ENCODE results near the gene TRIM3. TPM values are rescaled to one million over a fixed set of nuclear protein-coding genes. Genes with fewer than 3 reads are reported as not detected.
"Not testable (repeated sequence)": the region's sequence is repeated elsewhere in the genome, so short reads cannot be mapped to it uniquely, and the experiment has no call there.

The TRIM3 gene
- total RNA-seq: 1 to 10 TPM; 7.9 to 9.9 TPM

GRCh38 chr11:6473451-6474412 is at the start of gene TRIM3:
TSS of gene TRIM3 (minus strand) at chr11:6473941. CDS start at chr11:6465695, 8,246 bp downstream.
- Mint-ChIP-seq H3K9me3 (no peaks in the 10 kb centered on the region), H3K36me3 (ENCODE audit: low read depth) (peaks cover 16% of the 10 kb centered on the region), H3K27me3 (peaks cover 4% of the 10 kb centered on the region), H3K4me1 (peaks cover 20% of the 10 kb centered on the region), H3K27ac (no peak within 1 kb of the TSS), H3K4me3 (peak within 1 kb of the TSS; percentile 76)
- DNase-seq: peak; percentile 67
- POLR2A ChIA-PET: interaction anchor here (0.9 to 2.1 kb wide), 4 partner anchors 8 to 152 kb away, joined by 3 to 11 read pairs (median 6); partner anchors contain the start of genes ARFIP2, SMPD1 and TIMM10B
- CTCF ChIA-PET: interaction anchor here (1.0 to 4.2 kb wide), 5 partner anchors 8 to 111 kb away, joined by 3 to 26 read pairs (median 3); partner anchors contain the start of genes ARFIP2 and TIMM10B

- Mint-ChIP-seq H3K9me3 (no peaks in the 10 kb centered on the region), H3K27me3 (no peaks in the 10 kb centered on the region), H3K4me1 (peaks cover 16% of the 10 kb centered on the region), H3K4me3 (no peak overlapping the region), H3K27ac (no peak overlapping the region), H3K36me3 (ENCODE audit: low read depth) (peaks cover 37% of the 10 kb centered on the region)
- no peak for DNase-seq
- ChIA-PET CTCF (interaction anchor here (1.4 to 2.6 kb wide), 3 partner anchors 8 to 172 kb away, joined by 3 to 10 read pairs (median 5); no protein-coding TSS in a partner anchor), POLR2A (no interaction called here)
Observed at GRCh38 chr11:6523253-6523652, 49.5 kb upstream of the TRIM3 start.

- DNase-seq, H3K9me3 Mint-ChIP-seq, H3K27me3 Mint-ChIP-seq, H3K27ac Mint-ChIP-seq, H3K4me3 Mint-ChIP-seq: not testable (repeated sequence)
- POLR2A ChIA-PET: interaction anchor here (0.6 kb wide), 1 partner anchor 96 kb away, joined by 3 read pairs; no protein-coding TSS in a partner anchor
- peaks cover 27% of the 10 kb centered on the region for H3K36me3 Mint-ChIP-seq (ENCODE audit: low read depth)
- peaks cover 12% of the 10 kb centered on the region for H3K4me1 Mint-ChIP-seq
- CTCF ChIA-PET: interaction anchor here (0.6 to 2.6 kb wide), 3 partner anchors 9 to 1072 kb away, joined by 3 to 10 read pairs (median 3); no protein-coding TSS in a partner anchor
Observed at GRCh38 chr11:6521946-6522345, 48.2 kb upstream of the TRIM3 start.

GRCh38 chr11:6520265-6520664 is 46.5 kb upstream of the TRIM3 start:
- H3K9me3 Mint-ChIP-seq: no peaks in the 10 kb centered on the region
- no peak overlapping the region for H3K27ac Mint-ChIP-seq
- ChIA-PET CTCF (interaction anchor here (0.7 to 1.3 kb wide), 5 partner anchors 14 to 163 kb away, joined by 3 to 4 read pairs (median 3); partner anchors contain the start of gene MRPL17), POLR2A (no interaction called here)
- H3K4me1 Mint-ChIP-seq: peaks cover 2% of the 10 kb centered on the region
- no peak for DNase-seq
- H3K4me3 Mint-ChIP-seq: no peak overlapping the region
- no peaks in the 10 kb centered on the region for H3K27me3 Mint-ChIP-seq
- H3K36me3 Mint-ChIP-seq (ENCODE audit: low read depth): peaks cover 29% of the 10 kb centered on the region

- Mint-ChIP-seq H3K36me3 (ENCODE audit: low read depth) (peaks cover 31% of the 10 kb centered on the region), H3K4me1 (no peaks in the 10 kb centered on the region), H3K9me3 (no peaks in the 10 kb centered on the region), H3K27ac (no peak overlapping the region), H3K4me3 (no peak overlapping the region), H3K27me3 (no peaks in the 10 kb centered on the region)
- POLR2A ChIA-PET: no interaction called here
- CTCF ChIA-PET: no interaction called here
- no peak for DNase-seq
Observed at GRCh38 chr11:6516865-6517264, 43.1 kb upstream of the TRIM3 start.

- Mint-ChIP-seq H3K4me3 (no peak overlapping the region), H3K27me3 (no peaks in the 10 kb centered on the region), H3K27ac (no peak overlapping the region), H3K9me3 (no peaks in the 10 kb centered on the region), H3K4me1 (peaks cover 4% of the 10 kb centered on the region), H3K36me3 (ENCODE audit: low read depth) (peaks cover 16% of the 10 kb centered on the region)
- CTCF ChIA-PET: interaction anchor here (0.6 to 6.2 kb wide), 19 partner anchors 9 to 178 kb away, joined by 3 to 122 read pairs (median 4); partner anchors contain the start of genes ARFIP2, DNHD1, MRPL17 and TIMM10B
- POLR2A ChIA-PET: interaction anchor here (0.8 to 1.0 kb wide), 2 partner anchors 122 to 127 kb away, joined by 3 to 6 read pairs; no protein-coding TSS in a partner anchor
- DNase-seq: no peak
Observed at GRCh38 chr11:6505577-6506240, 32.0 kb upstream of the TRIM3 start.

- DNase-seq: no peak
- no peak overlapping the region for H3K4me3 Mint-ChIP-seq
- H3K27ac Mint-ChIP-seq: no peak overlapping the region
- no peaks in the 10 kb centered on the region for H3K9me3 Mint-ChIP-seq
- peaks cover 14% of the 10 kb centered on the region for H3K36me3 Mint-ChIP-seq (ENCODE audit: low read depth)
- POLR2A ChIA-PET: interaction anchor here (0.9 kb wide), 1 partner anchor 125 kb away, joined by 3 read pairs; no protein-coding TSS in a partner anchor
- peaks cover 4% of the 10 kb centered on the region for H3K4me1 Mint-ChIP-seq
- CTCF ChIA-PET: interaction anchor here (1.1 to 6.2 kb wide), 12 partner anchors 7 to 180 kb away, joined by 3 to 122 read pairs (median 6); partner anchors contain the start of genes ARFIP2, DNHD1, MRPL17 and TIMM10B
- no peaks in the 10 kb centered on the region for H3K27me3 Mint-ChIP-seq
Observed at GRCh38 chr11:6504166-6504565, 30.4 kb upstream of the TRIM3 start.

- ChIA-PET POLR2A (interaction anchor here (0.7 to 1.1 kb wide), 2 partner anchors 14 to 21 kb away, joined by 3 read pairs; partner anchors contain the start of gene TIMM10B), CTCF (no interaction called here)
- Mint-ChIP-seq H3K27me3 (no peaks in the 10 kb centered on the region), H3K36me3 (ENCODE audit: low read depth) (peaks cover 14% of the 10 kb centered on the region), H3K27ac (no peak overlapping the region), H3K4me1 (peaks cover 4% of the 10 kb centered on the region), H3K9me3 (no peaks in the 10 kb centered on the region), H3K4me3 (no peak overlapping the region)
- no peak for DNase-seq
Observed at GRCh38 chr11:6502382-6502781, 28.6 kb upstream of the TRIM3 start.

GRCh38 chr11:6498544-6498943 is 24.8 kb upstream of the TRIM3 start:
- DNase-seq: no peak
- H3K36me3 Mint-ChIP-seq (ENCODE audit: low read depth): peaks cover 17% of the 10 kb centered on the region
- H3K4me3 Mint-ChIP-seq: no peak overlapping the region
- ChIA-PET CTCF (interaction anchor here (0.9 to 5.1 kb wide), 4 partner anchors 8 to 120 kb away, joined by 3 to 34 read pairs (median 4); no protein-coding TSS in a partner anchor), POLR2A (interaction anchor here (1.4 to 2.6 kb wide), 4 partner anchors 8 to 120 kb away, joined by 3 to 14 read pairs (median 5); partner anchors contain the start of genes ARFIP2 and TIMM10B)
- no peaks in the 10 kb centered on the region for H3K27me3 Mint-ChIP-seq
- peaks cover 4% of the 10 kb centered on the region for H3K4me1 Mint-ChIP-seq
- no peaks in the 10 kb centered on the region for H3K9me3 Mint-ChIP-seq
- H3K27ac Mint-ChIP-seq: no peak overlapping the region

GRCh38 chr11:6498121-6498520 is 24.4 kb upstream of the TRIM3 start:
- peaks cover 4% of the 10 kb centered on the region for H3K4me1 Mint-ChIP-seq
- H3K27ac Mint-ChIP-seq: no peak overlapping the region
- no peaks in the 10 kb centered on the region for H3K27me3 Mint-ChIP-seq
- DNase-seq: no peak
- no peak overlapping the region for H3K4me3 Mint-ChIP-seq
- H3K9me3 Mint-ChIP-seq: no peaks in the 10 kb centered on the region
- peaks cover 17% of the 10 kb centered on the region for H3K36me3 Mint-ChIP-seq (ENCODE audit: low read depth)
- ChIA-PET POLR2A (interaction anchor here (1.4 to 2.6 kb wide), 3 partner anchors 13 to 120 kb away, joined by 3 to 14 read pairs (median 6); partner anchors contain the start of genes ARFIP2 and TIMM10B), CTCF (interaction anchor here (1.6 to 5.1 kb wide), 3 partner anchors 9 to 119 kb away, joined by 4 to 34 read pairs (median 5); no protein-coding TSS in a partner anchor)

- no peak within 1 kb of the TSS for H3K27ac Mint-ChIP-seq
- ChIA-PET CTCF (interaction anchor here (1.0 to 5.1 kb wide), 5 partner anchors 7 to 119 kb away, joined by 4 to 34 read pairs (median 6); partner anchors contain the start of genes ARFIP2 and TIMM10B), POLR2A (interaction anchor here (2.0 to 3.0 kb wide), 3 partner anchors 15 to 119 kb away, joined by 6 to 19 read pairs (median 14); partner anchors contain the start of genes ARFIP2 and TIMM10B)
- DNase-seq: no peak
- H3K9me3 Mint-ChIP-seq: no peaks in the 10 kb centered on the region
- H3K36me3 Mint-ChIP-seq (ENCODE audit: low read depth): peaks cover 20% of the 10 kb centered on the region
- no peak within 1 kb of the TSS for H3K4me3 Mint-ChIP-seq
- H3K27me3 Mint-ChIP-seq: no peaks in the 10 kb centered on the region
- H3K4me1 Mint-ChIP-seq: peaks cover 4% of the 10 kb centered on the region
Observed at GRCh38 chr11:6497069-6497839, 23.5 kb upstream of the TRIM3 start, which contains the start of gene DNHD1. TSS of gene DNHD1 (plus strand) at chr11:6497280. CDS start at chr11:6498216, 936 bp downstream.
